ENCODE data around the gene HDGFL2. TPM values are rescaled to one million over a fixed set of nuclear protein-coding genes. Genes with fewer than 3 reads are reported as not detected.

Gene HDGFL2
- total and polyA plus RNA-seq, 2 of the 8 experiments (the other 6 are each of a cell fraction or from before 2014, with no cell fraction given) = 31.1 to 106 TPM

GRCh38 chr19:4505570-4506448, 33.7 kb downstream of the HDGFL2 start:
- Histone ChIP-seq H3K79me2 (ENCODE audit: control insufficient read depth in 1 of 2, insufficient read depth in 2 of 2, low read length in 2 of 2) (no peaks in the 10 kb centered on the region), H4K91ac (replicated peaks; ENCODE audit: insufficient read length, low read length) (no peak overlapping the region), H4K8ac (ENCODE audit: extremely low read depth, insufficient read depth, low read length) (no peak overlapping the region), H3K4me3 (ENCODE audit: extremely low read depth in 1 of 4, insufficient read depth in 2 of 4, low read depth in 3 of 4, low read length in 4 of 4) (no peak overlapping the region), H3K18ac (ENCODE audit: extremely low read depth, low read length) (no peak overlapping the region), H3K56ac (replicated peaks; ENCODE audit: insufficient read length, low read depth, low read length) (no peak overlapping the region), H3K4me2 (ENCODE audit: insufficient read depth in 1 of 2, low read depth in 2 of 2, low read length in 2 of 2) (no peak overlapping the region), H2BK15ac (ENCODE audit: low read length) (no peak overlapping the region), H3K27ac (ENCODE audit: low read depth, low read length) (no peak overlapping the region), H2BK120ac (replicated peaks; ENCODE audit: low read depth, low read length) (no peak overlapping the region), H3K36me3 (ENCODE audit: control insufficient read depth in 2 of 4, insufficient read depth in 4 of 4, low read length in 3 of 4) (peaks cover under 1 to 33% (median 6%) of the 10 kb centered on the region in 4 experiments; a peak in 5 of 8 replicates), H2BK12ac (ENCODE audit: low read depth, low read length) (no peak overlapping the region), H3K4me1 (replicated peaks in 1 of 4; ENCODE audit: control insufficient read depth in 3 of 4, insufficient read depth in 4 of 4, low read length in 3 of 4) (no peaks in the 10 kb centered on the region), H4K5ac (ENCODE audit: insufficient read length, low read depth, low read length) (no peak overlapping the region), H2BK20ac (ENCODE audit: low read length) (no peak overlapping the region), H2BK5ac (ENCODE audit: low read depth, low read length) (no peak overlapping the region), H3K4ac (replicated peaks; ENCODE audit: insufficient read length, low read depth, low read length) (no peak overlapping the region), H3K23ac (ENCODE audit: insufficient read length) (no peak overlapping the region), H2AFZ (ENCODE audit: low read length) (no peak overlapping the region), H3K9ac (replicated peaks in 1 of 4; ENCODE audit: extremely low read depth in 1 of 4, low read depth in 3 of 4, low read length in 3 of 4) (no peak overlapping the region), H3K23me2 (ENCODE audit: low read depth, low read length) (no peaks in the 10 kb centered on the region), H3K14ac (ENCODE audit: insufficient read length) (no peak overlapping the region), H4K20me1 (replicated peaks in 1 of 2; ENCODE audit: control insufficient read depth in 1 of 2, insufficient read depth in 2 of 2, low read length in 2 of 2) (peaks cover 14 to 30% of the 10 kb centered on the region in 2 experiments), H3K9me3 (ENCODE audit: insufficient read depth in 2 of 2, low read depth in 1 of 2, low read length in 1 of 2) (no peaks in the 10 kb centered on the region), H3K79me1 (ENCODE audit: low read depth, low read length) (peaks cover 2% of the 10 kb centered on the region; the same call in 1 of the 2 replicates), H2AK5ac (ENCODE audit: low read depth, low read length) (no peak overlapping the region), H3K27me3 (replicated peaks in 1 of 4; ENCODE audit: control insufficient read depth in 3 of 4, extremely low read depth in 1 of 4, insufficient read depth in 3 of 4, low read length in 3 of 4) (peaks cover 2 to 13% (median 11%) of the 10 kb centered on the region in 4 experiments; a peak in 6 of 7 replicates)
- POLR2A ChIA-PET (ENCODE audit: partially characterized antibody) = interaction anchor here (1.0 to 3.5 kb wide), 3 partner anchors 11 to 42 kb away, joined by 3 to 19 read pairs (median 18); partner anchors contain the start of gene PLIN4
- 90% methylated on average over 31 of the region's 34 CpGs; no CpG with 5 or more reads in 1 of the 2 experiments for WGBS, 2 experiments (ENCODE audit: extremely low coverage in 1 of 2, insufficient coverage in 1 of 2, insufficient read length in 1 of 2, insufficient replicate concordance in 2 of 2, low coverage in 1 of 2, low lambda C conversion rate in 2 of 2, missing lambda C conversion rate in 1 of 2)
- CTCF ChIA-PET (ENCODE audit: partially characterized antibody) = interaction anchor here (0.7 to 5.2 kb wide), 3 partner anchors 18 to 187 kb away, joined by 3 to 40 read pairs (median 4); no protein-coding TSS in a partner anchor
- no peak for FAIRE-seq
- DNase-seq (ENCODE audit: low read depth in 1 of 2, low spot score in 2 of 2) = no peak
- TF ChIP-seq TAF1 (IDR thresholded peaks at IDR 0.05; ENCODE audit: low read depth, low read length) (no peak), KDM1A (IDR thresholded peaks at IDR 0.05; ENCODE audit: borderline replicate concordance, low read length) (peak; percentile 78)
